GF-D8 (cell line): ENCODE results near the gene SBNO1.
A peak's percentile ranks its signal among the peaks of the same experiment; 100 is the strongest.
"Not testable (repeated sequence)": the region's sequence is repeated elsewhere in the genome, so short reads cannot be mapped to it uniquely, and the experiment has no call there.

Experiments
- DNase-seq: peaks from one replicate; lab custom pipeline; 2025; lab: John Stamatoyannopoulos, UW

SBNO1 gene

DNA sequence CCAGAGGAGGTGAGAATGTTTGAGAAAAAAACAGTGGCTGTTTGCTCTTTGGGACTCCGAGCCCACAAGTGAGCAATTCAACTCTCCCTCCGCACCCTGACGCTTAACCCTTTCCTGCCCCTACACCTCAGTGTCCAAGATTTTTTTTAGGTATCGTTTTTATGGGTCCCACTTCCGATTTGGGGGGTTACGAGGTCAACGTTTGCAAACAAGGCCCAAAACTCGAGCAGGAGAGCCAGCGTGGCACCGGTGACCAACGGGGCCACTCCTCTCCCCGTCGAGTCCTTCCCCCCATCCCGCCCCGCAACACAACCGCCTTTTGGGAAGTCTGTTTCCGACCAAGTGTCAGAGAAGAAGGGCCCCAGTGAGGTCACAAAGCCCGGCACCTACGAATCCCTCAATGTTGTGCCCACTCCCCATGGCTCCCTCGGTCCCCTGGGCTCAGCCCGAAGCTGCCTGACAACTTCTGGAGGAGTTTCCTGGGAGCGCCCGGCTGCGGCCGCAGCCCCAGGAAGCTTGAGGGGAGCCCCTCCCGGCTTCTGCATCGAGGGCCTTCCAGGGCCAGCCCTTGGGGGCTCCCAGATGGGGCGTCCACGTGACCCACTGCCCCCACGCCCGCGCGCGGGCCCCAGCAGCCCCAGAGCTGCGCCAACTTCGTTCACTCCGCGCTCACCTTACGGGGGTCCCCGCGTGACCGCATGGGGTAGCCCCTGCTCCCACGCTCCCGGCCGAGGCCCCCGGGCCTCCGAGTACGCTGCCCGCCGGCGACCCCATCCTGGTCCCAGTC, 94.2 kb downstream of the SBNO1 start:
- no peak for DNase-seq

DNA sequence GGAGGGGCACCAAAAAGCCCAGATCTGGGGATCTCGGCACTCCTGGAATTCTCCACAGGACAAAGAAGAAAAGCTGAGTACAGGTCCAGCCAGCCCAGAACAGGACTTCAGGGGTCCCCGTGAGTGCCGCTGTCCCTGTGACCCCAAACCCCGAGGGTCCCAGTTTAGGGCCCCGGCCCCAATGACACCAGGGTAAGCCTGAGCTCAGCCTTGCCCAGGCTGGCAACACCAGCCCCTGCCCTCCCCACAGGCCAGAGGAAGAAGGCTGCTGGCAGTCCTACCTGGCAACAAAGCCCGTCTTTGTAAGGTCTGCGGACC, 94.8 kb downstream of the SBNO1 start:
- DNase-seq, result no peak

DNA sequence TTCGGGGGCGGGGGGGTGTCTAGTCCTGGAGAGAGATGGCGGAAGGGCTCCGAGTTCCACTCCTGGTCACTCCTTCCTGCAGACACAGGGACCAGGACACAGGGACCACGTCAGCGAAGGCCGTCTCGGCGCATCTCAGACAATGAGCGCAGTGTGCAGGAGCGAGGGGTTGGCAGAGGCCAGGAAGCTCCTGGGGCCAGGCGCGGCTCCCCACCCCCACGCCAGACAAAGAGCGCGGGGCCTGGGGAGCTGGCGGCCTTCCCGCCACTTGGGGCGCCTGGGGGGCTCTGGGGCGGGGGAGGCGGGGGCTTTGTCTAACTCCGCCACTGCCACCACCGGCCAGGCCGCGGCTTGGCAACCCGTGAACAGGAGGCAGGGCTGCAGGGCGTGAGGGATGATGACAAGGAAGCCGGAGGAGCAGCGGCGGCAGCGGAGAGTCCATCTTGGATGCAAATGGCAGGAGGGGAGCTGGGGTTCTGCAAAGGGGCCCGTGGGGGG, 95.2 kb downstream of the SBNO1 start:
- DNase-seq, result peak; percentile 51

DNA sequence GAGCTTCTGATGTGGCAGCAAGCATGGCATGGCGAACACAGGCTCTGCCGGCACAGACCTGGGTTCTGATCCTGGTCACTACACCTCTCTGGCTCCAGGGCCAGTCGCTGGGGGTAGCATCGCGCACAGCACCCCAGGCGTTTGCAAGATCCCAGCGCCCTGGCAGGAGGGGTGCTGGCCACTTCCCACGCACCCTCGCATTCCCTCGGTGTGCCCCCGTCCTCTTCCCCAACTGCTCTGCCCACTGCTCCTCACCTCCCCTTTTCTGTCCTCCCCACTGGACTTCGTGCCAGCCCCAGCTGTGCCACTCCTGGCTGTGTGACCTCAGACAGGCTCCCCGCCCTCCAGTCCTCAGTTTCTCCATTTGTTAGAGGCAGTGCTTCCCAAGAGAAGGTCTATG, 95.8 kb downstream of the SBNO1 start:
- DNase-seq, result no peak

DNA sequence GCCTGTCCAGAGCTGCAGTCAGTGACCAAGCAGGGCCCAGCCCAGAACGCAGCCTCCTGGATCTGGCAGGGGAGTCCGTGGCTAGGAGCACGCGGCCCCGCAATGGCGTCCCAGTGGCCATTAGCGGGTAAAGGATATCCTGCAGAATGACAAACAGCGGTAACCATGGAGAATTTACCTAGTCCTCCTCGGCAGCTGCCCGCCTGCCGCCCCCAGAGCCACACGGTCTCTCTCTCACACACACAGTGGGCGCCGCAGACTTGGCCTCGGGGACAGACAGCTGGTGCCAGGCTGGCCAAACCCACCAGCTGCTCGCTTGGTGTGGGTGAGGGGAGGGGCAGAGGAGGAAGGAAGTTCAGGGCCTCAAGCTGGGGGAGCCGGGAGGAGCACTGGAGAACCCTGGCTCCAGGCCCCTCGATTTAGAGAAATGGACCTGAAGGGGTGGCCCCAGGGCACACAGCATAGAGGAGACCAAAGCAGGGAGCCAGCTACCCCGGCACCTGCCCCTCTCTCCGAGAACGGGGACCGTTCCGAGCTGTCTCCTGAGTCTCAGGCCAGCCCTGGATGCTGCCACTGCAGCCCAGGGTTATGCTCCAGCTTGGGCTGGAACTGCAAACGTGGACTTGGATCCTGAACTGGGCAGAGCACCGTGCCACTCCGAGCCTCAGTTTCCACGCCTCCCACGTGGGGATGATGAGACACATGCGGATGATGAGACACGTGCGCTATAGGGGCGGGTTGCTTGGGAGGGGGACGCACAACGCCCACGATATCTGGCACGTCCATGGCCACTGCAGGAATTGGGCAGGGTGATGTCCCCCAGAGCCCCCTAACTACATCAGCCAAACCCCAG, 96.4 kb downstream of the SBNO1 start:
- peak; percentile 64 for DNase-seq

DNA sequence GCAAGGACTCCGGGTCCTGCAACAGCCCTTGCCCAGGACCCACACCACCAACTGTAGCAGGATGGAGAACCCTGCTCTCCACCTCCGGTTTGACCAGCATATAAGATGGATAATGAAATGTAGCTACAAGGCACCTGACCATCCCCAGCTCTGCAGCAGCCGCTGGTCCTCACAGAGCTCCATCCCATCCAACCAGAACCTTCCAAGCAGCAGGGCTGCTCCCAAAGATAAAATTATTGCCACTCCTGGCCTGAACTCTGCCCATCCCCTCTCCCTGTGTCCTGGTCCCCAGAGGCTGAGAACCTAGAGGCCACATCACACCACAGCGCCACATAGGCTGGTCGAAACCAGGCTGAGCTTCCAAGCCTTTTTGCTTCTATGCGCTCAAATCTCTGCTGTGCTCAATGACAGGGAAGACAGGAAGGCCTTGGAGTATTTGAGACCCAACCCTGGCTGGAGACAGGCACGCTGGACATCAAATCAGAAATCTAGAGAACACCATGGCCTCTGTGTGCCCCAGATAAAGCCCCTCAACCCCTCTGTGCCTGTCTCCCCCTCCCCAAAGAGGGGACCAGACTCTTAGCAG, 97.2 kb downstream of the SBNO1 start:
- no peak for DNase-seq

DNA sequence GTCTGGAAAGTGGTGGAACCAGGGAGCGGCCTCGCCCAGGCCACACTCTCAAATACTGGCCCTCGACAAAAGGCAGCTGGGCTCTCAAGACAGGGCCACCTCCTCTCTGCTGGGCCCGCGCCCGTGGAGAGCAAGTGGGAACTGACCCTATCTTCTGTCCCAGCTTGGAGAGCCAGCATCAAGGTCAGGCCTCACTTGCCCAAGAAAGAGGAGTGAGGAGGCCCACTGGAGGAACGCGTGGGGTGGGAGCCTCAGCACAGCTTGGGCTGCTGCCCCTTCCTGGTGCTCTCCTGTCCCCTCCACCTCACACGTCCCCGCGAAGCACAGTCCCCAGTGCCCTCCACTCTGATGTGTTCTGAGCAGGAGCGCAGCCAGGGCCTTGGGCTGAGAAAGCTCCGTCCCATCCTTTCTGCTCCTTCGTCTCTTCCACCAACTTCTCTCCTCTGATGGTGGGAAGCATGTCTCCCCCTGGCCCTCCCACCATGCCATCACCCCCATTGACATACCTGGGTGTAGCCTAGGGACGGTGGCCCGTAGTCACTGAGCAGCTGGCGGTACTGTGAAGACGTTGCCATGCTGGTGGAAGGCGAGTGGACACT, 97.9 kb downstream of the SBNO1 start:
- DNase-seq, result no peak

DNA sequence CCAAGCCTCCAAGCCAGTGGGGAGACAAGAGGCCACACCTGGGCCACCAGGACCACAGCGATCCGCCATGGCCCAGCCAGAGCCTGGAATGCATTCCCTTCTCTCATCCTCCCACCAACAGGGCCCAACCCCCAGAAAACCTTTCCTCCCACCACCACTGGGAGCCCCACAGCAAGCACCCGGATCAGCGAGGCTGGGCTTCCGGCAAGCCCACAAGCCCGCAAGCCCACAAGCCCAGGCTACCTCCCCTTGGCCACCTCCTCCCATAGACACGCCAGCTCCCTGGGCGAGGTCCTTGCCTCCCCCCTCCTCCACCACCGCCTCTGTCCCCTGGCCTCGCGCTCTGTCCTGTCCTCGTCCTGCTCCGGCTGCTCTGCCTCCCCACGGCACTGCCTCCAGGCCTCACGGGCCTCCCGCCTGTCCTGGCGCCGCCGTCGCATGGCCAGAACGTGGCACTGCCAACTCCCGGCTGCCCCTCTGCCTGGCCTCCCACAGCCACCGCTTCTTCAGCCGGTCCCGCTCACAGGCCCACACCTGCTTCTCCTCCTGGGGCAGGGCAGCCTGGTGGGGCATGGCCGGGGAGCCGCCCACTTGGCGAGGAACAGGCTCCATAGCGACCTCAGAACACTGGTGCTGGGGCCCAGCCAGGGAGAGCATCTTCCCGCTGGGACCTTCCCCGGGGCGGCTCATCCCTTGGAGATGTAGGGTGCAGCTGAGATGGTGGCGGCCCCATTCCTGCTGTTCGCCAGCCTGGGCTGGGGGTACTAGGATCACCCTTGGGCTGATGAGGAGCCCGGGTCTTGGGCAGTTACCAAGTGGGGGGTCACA, 98.6 kb downstream of the SBNO1 start:
- no peak for DNase-seq

DNA sequence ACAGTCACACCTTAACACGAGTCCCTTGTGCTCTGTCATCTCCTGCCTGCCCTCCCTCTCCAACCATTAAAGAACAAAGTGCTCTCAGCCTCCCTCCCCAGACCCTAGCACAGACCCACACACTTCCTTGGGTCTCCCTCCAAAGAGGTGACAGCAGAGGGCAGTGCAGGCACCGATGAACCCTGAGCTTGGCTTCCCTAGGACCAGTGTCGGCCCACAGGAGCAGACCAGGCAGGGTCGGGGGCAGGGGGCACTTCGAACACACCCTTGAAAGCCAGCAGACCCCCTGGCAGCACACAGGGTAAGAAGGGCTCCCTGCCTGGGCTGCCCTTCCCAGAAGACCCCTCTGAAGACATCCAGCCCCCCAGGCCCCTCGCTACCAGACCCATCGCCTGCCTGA, 100.0 kb downstream of the SBNO1 start:
- no peak for DNase-seq

DNA sequence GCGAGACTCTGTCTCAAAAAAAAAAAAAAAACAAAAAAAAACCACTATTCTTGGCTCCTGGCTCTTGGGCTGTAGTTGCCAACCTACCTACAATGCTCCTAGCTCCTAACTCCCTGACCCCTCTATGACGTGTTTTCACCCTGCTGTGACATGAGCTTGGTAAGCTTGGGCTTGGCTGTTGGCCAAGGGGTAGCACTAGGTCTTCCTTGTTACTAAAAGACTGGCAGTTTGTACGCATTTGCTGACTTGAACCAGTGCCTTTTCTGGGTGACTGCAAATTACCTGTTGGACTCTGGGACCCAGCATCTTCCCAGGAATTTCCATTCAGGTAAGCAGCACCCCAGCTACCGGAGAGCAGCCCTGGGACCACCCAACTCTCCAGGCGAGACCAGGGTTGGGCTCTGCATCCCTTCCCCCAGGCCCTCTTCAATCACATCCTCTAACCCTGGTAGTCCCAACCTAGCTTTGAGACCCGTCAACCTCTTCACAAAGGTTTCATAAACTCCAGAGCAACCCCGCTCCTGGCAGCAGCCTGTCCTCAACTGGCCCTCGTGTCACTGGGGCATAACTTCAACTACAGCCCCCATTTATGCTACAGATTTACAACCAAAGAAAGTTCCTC, 101.3 kb downstream of the SBNO1 start:
- DNase-seq, result no peak

DNA sequence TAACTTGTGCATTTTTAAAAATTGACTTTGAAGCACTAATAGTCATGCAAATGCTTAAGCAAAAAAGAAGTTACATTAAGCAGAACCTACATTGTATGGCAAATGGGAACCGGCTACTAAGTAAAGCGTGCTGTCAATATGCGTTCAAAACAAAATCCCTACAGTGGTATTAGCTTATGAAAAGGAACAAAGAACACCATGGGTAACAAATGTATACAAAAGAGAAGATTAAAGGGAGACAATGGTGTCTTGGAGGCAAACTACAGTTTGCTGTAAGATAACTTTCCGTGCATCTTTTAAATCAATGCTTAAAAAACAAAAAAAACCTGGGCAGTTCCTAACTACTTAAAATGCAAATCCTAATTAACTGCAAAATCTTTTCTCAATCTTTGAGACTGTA, 103.5 kb downstream of the SBNO1 start:
- DNase-seq, result no peak

DNA sequence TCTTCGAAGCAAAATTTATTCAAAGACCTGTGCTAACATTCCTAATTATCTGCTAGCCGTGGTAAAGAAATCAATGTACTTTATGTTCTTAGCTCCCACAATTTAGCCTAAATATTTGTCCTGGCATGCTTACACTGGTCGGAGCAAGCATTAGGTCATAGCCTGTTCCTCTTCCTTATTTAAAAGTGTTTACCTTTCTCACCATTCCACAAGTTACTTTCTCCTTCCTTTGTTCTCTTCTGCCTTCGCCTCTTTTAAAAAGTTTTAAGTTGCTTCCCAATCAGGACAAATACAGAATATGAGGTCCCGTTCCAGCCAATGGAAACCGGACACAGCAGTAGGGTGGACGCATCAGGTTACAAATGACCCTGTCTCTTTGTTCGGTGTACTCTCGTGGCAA, 104.6 kb downstream of the SBNO1 start:
- no peak for DNase-seq

DNA sequence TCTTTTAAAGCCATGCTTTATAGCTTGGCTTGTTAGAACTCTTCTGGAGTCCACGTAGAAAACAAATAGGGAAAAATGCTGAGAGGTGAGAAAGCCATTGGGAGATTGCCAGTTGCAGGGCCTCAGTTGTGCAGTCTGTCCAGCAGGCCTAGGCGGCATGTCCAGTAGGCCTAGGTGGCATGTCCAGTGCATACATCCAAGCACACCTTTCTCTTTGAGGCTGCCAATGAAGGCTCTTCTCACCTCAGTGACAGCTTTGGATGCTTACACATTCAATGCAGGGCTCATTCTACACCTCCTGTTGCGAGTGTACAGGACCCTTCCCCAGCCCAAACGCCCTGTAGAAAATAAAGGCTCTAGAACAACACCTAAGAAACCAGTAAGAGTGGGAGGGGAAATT, 106.1 kb downstream of the SBNO1 start:
- no peak for DNase-seq

DNA sequence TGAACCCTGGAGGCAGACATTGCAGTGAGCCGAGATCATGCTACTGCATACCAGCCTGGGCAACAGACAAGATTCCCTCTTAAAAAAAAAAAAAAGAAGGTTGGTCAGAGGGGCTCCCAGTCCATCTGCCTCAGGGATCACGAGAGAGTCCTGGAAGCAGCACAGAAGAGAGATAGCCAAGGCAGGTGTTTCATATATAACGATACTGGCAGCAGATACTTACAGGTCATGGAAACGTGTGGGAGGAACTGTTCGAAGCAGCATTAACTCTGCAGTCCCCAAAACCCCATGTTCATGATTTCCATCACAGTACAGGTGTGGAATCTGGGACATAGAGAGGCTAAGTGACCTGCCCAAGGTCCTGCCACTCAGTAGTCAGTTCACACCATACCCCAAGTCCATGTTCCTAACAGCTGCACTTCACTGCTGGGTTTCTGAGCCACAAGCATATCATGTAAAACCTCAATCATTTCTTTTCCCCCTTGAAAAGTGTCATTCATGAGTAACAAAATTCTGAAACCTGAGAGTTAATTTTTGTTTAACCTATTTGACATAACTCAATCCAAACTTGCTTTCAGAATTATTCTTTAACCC, 109.7 kb downstream of the SBNO1 start:
- DNase-seq, result no peak

DNA sequence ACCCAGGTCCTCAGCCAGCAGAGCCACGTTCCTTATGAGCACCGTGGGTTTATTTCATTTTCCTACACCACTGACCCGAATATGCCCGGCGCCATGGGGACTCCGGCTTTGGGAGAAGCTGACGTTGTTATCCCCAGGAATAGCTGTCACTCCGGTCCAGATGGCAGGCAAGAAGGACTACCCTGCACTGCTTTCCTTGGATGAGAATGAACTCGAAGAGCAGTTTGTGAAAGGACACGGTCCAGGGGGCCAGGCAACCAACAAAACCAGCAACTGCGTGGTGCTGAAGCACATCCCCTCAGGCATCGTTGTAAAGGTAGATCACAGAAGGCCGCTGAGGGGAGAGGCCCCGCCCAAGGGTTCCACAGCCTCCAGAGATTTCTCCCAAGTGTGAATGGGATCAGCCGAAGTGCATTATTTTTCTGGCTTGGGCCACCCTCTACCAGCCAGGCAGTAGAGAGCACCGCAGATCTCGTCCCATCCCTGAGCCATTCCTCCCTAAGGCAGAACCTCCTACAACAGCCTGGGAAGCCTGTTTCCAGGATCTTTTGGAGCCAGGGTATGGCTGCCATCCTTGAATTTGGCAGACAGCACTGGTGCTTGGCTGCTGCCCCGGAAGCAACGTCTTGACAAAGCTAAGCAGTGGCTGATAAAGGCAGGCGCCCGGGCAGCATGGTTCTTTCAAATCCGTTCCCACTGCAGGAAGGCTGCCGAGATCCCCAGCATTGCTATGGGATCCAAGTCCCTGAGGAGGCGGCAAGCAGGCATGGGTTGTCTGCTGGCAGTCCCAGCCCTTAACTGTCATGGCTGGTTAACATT, 110.8 kb downstream of the SBNO1 start:
- no peak for DNase-seq

DNA sequence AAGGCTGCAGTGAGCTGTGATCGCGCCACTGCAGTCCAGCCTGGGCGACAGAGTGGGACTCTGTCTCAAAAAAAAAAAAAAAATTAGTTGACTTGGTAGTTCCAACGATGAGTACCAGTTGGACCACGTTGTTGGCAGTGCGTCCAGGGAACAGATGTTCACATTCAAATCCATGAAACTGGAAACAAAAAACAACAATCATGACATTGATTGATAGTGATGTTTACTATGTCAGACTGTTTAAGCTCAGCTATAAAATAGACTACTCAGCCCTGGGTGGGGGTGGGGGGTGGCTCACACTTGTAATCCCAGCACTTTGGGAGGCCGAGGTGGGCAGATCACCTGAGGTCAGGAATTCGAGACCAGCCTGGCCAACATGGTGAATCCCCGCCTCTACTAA, 112.3 kb downstream of the SBNO1 start:
- not testable (repeated sequence) for DNase-seq

DNA sequence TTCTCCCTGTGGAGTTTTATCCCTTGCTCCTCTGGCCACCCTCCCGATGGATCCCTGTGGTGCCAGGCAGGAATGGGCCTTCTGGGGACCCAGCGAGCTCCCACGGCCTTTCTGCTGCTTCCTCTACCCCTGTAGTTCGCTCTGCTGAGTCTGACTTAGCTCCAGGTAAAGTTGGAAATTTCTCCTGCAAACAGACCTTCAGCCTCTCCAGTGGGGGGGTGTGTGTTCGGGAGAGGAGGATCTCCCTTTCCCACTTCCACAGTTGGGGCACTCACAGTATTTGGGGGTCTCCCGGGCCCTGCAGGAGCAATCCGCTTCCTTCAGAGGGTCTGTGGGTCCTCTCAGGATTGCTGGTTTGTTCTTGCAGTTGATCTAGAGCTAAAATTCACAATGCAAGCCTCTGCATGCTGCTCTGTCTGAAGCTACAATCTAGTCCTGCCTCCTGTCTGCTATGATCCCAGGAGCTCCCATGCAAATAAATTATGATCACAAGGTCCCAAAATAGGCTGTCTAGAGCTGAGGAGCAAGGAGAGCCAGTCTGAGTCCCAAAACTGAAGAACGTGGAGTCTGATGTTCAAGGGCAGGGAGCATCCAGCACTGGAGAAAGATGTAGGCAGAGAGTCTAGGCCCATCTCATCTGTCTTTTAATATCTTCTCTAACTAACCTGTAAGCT, 113.1 kb downstream of the SBNO1 start:
- no peak for DNase-seq

DNA sequence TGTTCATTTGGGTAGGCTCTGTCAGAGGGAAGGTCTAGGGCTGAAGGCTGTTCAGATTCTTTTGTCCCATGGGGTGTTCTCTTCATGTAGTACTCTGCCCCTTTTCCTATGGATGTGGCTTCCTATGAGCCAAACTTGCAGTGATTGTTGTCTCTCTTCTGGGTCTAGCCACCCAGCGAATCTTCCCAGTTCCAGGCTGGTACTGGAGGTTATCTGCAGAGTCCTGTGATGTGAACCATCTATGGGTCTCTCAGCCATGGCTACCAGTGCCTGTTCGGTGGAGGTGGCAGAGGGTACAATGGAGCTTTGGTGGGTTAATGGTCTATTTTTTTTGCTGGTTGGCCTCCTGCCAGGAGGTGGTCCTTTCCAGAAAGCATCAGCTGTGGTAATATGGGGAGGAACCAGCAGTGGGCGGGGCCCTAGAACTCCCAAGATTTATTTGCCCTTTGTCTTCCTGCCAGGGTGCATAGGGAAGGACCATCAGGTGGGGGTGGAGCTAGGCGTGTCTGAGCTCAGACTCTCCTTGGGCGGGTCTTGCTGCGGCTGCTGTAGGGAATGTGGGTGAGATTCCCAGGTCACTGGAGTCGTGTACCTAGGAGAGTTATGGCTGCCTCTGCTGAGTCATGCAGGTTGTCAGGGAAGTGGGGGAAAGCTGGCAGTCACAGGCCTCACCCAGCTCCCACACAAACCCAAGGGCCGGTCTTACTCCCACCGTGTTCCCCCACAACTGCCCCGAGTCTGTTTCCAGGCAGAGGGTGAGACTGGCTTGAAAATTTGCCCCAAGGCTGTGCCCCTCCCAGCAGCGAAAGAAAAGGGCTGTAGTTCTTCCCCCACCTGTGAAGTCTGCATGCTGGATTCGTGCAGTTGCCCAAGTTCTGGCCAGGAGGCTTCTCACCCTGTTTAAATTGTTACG, 113.9 kb downstream of the SBNO1 start:
- DNase-seq, result no peak
